HG03575 (cell line): ENCODE results near the gene ZNHIT6.

Experiments used
- ATAC-seq: cut with Tn5 transposase; IDR thresholded peaks from one replicate; pipeline ENCODE4 v1.9.1; 2021; ENCODE audit not compliant: unreplicated experiment, insufficient number of reproducible peaks, low FRiP score; ENCODE audit errors: extremely low read depth

Gene ZNHIT6

DNA sequence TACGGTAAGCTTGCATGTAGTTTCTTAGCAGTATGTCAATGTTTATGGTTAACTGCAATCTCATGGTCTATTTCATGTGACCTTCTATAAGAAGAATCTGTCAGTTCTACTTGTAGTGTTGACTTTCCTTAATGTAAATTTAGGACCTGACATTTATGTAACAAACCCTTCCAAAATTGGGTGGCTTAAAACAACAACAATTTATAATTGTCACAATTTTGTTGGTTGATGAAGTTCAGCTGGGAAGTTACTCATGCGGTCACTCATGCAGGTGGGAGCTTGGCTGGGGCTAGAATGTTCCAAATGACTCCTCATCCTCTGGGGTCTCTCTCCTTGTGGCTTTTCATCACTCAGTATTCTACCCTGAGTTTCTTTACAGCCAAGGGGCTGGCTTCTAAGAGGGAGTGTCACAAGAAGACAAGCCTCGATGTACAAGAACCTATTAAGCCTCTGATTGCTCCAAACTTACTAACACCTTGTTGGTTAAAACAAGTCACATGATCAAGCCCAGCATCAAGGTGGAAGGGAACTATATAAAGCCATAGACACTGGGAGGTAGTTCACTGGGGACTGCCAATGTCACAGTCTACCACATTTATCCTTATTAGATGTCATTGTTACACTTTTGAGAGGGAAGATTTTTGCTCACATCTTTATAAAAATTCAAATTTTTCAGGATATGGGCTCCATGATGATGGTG, 103.8 kb downstream of the ZNHIT6 start:
- ATAC-seq: no peak

DNA sequence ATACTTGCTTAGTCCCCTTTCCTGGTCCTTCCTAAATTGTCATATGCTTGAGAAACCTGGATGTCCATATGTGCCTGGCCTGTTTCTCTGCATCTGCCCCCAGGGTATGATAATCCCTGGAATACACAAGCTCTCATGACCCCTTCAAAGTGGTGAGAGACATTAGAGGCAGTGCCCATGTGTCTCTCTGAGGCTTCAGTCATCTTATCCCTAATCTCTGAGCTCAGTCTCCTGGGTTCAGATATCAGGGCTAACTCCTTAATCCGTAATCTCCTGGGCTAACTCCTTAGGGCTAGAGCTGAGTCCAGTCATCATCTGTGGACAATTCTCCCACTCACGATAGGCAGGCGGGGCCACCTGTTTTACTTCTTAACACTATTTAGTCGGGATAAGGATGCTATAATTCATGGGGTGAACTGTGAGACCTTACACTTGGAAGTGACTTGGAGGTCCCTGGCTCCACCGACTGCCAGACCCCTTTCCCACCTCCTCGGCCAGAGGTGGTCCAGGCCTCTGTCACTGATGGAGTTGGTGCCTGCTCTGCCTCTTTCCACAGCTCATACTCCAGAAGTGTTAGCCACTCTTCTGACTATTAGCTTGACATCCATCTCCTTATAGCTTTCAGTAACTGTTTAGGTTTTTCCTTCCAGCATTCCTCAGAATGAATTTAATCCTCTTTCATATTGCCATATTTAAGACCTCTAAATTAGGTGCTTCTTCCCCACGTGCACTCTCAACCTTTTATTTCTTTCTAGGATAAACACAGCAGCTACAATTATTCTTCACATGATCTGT, 105.0 kb downstream of the ZNHIT6 start:
- no peak for ATAC-seq

DNA sequence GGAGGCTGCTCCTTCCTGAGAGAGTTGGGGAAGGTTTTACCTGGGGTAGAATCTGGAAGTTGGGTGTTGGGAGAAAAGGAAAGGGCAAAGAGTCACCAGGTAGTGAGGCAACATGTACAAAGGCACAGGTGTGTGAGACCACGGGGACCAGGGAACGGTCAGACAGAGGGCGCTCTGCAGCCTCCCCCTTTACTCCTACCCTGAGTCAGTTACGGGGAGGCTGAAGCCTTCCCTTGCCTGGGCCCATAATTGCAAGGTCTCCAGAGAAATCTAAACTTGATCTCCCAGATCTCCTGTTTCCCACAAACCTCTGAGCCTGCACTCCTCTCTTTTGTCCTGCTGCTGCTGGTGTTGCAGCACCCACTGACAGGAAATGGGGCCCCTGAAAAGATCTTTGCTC, 105.7 kb downstream of the ZNHIT6 start:
- ATAC-seq: no peak

GRCh38 chr1:85601901-85602300, 106.3 kb downstream of the ZNHIT6 start:
- ATAC-seq: no peak

DNA sequence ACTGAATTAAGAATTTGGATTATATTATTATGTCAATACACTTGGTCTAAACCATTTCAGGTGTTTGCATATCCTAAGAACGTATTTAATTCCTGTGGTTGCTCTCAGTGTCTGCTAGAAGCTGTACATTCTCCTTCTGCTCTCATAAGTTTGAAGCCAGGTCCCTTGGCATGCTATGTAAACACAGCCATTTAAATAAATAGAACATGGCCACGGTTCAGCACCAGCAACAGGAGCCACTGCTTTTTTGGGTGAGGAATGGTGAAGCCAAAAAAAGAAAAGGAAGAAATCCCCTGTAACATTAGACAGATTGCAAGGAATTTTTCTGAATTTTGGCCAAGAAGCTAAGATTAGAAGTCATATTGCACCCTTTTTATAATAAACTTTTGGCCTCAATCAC, 108.6 kb downstream of the ZNHIT6 start:
- ATAC-seq: no peak
